HG02571 (cell line): ENCODE results near the gene BCAS3.

ENCODE experiments used
- ATAC-seq: cut with Tn5 transposase; IDR thresholded peaks from one replicate; pipeline ENCODE4 v1.9.1; 2021; ENCODE audit warnings: mild to moderate bottlenecking, moderate library complexity; ENCODE audit not compliant: unreplicated experiment

The BCAS3 gene

DNA sequence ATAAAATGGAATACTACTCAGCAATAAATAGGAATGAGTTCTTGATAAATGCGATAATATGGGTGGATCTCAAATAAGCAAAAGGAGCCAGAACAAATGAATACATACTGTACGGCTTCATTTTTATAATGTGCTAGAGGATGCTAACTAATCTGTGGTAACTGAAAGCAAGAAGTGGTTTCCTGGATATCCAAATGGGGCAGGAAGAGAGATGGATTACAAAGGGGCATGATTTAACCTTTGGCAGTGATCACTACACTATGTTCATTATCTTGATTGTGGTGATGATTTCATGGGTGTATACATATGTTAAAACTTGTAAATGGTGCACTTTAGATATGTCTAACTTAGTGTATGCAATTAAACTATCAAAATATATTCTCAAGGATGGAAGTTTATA, 499.7 kb downstream of the BCAS3 start:
- no peak for ATAC-seq

DNA sequence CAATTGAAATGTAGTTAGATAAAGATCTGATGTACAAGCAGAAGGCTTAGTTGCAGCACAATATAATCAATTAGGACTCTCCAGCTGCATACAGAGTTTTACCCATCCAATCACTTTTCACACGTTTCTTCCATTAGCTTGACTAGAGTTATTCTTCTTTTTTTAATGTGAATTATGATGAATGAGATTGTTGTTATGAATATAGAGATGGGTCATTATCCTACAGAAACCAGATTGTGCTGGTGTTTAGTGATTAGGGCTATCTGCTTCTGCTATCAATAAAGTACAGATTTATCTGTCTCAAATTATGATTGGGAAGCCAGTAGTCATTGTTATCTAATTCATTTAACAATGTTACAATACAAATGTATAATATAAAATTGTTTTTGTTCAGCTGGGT, 500.6 kb downstream of the BCAS3 start:
- ATAC-seq = no peak

DNA sequence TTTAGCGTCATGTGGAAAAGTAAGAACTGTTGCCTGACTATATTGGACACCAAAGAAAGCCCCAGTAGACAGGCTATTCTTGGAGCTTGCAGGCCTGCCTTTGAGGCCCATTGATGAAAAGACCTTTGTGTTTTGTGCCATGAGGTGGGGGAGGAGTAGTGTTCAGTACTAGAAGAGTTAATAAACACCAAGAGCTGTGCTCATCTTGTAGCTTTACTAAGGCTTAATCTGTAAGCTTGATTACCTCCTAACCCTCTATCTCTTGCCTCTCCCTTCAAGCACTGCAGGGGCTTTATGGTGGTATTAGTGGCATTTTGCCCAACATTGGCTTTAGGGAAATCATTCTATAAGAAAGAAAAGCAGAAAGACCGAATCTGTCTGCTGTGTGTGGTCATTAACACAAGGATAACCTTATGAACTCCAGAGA, 501.7 kb downstream of the BCAS3 start:
- ATAC-seq = no peak

DNA sequence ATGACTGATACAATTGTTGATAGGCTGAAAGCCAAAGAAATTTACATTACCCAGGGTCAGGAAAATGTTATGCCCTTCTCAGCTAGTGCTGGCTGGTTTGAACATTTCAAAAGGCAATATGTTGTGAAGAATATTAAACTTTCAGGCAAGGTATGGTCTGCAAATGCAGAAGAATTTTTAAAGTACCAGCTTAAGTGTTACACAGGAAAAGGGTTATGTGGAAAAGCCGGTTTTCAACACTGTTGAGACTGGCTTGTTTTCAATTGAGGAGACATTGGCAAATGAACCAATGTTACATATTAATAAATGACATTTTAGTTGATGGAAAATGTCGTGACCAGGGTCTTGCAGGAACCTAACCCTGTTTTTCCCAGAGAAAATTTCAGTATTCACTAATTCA, 506.1 kb downstream of the BCAS3 start:
- ATAC-seq = no peak

DNA sequence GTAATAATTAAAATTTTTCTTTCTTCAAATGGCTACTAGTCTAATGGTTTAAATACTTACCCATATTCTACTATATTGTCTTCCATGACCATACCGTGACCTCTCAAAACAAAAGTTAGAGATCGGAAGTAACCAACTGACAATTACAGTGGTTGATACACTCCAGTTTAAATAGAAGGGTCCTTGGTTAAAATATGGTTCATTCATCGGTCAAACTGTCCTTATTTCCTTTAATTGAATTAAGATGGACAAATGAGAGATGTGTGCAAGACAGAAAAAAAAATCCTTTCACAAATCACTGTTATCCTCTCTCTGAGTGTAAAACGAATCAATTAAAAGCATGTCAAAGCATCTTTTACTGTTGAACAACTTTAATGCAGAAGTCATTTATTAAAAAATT, 507.7 kb downstream of the BCAS3 start:
- ATAC-seq = no peak

DNA sequence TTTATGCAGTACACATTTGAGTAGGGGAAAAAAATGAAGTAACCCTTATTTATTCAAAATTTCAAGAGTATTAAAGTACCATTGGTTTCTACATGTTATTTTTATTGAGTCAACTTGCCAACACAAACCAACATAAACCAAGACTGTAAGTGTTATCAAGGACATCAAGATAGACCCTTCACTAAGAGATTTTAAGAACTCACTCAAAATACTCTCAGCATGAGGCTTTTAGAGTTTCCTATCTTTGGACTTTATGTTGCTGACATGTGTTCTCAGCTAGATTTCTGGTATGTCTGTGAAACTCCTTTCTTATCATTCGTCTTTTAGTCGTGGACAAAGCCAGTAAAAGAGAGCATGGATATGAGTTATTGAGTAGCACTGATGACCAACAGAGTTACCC, 509.4 kb downstream of the BCAS3 start:
- no peak for ATAC-seq

DNA sequence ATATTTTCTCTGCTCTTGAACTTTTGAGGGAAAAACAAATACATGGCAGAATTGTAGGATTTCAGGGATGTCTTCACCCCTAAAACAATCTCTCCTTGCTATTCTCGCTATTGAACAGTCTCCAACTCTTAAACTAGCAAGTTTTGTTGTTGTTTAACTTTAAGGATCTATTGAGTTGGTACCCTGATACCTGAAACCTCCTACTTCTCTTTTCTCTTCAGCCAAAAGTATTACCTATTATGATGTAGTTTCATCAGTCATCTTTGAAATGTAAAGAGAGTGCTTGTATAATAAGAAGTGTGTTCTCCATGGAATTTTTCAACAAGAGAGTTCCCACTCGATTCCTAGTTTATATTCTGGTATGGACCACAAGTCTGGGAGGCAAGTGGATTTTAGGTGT, 510.4 kb downstream of the BCAS3 start:
- ATAC-seq = no peak

DNA sequence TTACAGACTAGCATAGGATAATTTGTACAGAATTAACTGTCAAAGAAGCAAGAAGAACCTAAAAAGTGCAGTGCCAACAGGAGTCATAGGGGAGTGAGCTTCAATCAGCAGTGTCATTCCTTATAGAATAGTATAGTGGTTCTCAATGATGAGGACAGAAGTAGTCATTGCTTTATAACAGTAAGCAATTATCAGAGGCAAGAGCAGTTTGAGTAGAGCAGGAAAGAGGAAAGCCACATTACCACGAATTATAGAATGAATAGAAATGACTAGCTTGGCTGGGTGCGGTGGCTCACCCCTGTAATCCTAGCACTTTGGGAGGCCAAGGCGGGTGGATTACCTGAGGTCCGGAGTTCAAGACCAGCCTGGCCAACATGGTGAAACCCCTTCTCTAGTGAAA, 512.3 kb downstream of the BCAS3 start:
- ATAC-seq = no peak

DNA sequence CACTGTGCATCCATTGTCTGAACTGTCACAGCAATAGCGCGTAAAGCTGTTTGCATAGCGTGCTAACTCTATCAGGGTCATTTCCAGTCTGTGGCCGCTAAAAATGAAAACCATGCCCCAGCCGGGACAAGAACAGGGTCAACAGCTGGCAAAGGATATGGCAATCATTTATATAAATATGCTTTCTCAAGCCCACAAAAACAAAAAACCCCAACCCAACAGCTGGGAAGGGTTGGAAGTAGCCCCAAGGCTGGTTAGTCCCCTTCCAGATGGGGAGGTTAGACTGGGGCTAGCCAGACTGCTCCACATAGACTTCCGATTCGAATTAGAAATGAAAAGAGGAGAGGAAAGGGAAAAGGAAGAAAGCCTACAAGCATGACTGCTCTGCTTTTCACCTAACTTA, 518.7 kb downstream of the BCAS3 start:
- ATAC-seq = no peak

DNA sequence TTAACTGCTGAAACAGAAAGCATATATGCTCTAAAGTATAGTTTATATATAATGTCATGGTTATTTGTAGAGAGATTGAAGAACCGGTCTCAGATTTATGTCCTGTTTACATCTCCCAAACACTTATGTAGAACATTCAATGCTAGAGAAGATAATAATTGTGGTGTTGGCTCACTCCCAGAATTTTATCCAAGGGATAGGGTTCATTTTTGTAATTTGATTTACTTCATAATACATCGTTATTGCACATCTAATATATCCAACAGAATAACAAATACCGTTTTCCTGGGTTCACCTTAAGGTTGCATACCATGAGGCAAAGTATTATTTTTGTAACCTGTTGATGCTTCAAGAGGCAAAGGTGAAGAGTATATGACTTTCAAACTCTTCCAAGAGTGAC, 519.1 kb downstream of the BCAS3 start:
- ATAC-seq = no peak

DNA sequence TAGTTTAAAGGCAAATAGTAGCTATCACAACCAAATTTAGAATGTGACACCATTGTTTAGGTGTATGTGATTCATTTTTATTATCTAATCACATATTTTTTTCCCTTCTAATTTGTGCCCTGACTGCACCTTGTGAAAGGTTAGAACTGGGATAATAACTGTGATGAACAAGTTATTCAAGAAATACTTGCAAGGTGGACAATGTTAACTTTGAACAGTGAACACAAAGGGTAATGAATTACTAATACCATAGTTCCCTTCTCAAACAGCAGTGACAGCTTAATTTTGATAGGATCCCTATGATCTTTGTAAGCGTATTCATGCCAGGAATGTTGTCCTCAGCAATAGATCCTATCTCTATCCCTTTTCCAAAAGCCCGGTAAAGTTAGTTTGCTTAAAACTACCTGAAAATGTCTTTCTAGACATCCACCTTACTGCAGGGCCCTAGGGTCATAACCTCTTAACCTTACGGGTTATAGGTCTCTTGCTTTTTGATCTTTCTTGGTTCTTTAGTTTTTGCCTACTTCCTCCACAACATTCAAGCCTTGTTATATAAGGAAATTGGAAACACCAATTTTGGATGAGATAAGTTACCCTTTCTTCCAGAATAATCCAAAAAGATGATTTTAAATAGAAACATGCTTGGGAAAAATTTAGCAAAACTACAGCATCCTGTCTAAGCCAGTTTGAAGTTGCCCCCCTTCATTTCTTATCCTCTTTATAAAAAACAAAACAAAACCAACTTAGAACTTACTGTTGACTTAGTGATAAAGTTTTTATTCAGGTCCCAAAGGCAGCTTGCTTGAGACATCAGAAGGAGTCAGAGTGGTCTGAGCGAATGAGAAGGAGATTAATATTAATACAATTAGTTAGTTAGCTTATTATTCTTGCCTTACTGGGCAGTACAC, 522.0 kb downstream of the BCAS3 start:
- no peak for ATAC-seq

DNA sequence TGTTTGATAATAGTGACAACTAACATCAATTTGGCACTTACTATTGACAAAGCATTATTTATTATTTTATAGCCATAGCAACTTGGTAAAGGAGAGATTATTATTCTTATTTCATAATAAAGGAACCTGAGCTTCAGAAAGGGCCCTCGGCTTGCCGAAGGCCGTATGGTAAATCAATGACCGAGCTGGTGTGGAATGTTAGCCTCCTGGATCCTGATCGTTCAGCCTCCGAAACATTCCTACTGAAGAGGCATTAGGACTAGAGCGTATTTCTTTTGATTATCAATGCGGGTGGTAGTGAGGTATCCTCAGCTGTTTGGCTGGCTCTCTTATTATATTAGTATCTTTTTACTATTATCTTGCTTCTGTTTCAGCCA, 522.7 kb downstream of the BCAS3 start:
- no peak for ATAC-seq

DNA sequence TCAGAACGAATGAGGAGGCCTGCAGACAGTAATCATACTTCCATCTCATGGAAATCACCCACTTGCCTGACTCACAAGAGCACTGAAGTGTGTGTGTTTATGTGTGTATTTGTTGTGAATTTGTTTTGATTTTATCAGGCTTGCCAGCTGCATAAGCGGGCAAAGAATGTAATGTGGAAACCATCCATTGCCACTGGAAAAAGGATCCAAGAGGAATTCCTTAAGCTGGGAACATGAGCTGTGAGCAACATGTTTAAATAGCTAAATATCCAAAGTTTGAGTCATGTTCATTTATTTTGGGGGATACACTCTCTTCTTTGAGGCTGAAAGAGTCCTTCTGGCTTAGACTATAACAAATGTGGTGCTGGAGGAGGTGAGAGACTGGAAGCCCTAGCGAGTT, 523.6 kb downstream of the BCAS3 start:
- no peak for ATAC-seq

DNA sequence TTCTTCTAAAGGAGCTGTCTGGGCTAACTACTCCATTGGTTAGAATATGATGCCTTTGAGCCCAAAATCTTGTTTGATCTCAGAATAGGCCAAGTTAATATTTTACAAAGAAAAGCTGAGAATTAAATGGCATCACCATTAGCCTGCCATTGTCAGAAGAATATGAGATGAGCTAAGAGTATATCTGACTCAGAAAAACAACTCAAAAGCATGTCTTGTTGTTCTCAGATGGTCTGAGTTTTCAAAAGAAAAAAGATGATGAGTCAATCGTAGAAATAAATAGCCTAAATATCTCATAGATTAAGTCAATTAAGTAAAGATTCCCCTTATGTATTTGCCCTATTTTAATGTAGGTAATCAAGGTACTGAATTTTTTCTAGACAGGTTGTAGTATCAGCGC, 524.9 kb downstream of the BCAS3 start:
- ATAC-seq = no peak

DNA sequence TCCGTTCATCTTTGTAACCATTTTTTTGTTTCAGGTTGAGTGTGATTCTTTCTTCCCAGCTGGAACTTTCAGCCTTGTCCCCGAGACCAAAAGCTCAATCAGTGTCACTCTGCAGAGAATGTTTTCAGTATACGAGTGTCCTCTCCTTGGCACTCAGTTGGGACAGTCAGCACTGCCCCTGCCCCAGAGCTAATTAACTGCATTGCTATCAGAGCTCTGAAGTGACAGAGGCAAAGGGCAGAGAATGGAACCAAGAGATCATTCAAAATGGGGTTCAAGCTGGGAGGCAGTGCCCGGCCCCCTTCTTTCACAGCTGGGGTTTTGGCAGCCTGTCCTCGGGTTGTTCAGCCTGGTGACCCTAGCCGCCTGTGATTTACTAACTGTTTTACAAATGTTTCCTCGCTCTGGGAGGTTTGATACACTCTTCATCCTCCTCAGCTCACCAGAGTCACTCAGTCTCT, 526.0 kb downstream of the BCAS3 start:
- ATAC-seq = no peak

DNA sequence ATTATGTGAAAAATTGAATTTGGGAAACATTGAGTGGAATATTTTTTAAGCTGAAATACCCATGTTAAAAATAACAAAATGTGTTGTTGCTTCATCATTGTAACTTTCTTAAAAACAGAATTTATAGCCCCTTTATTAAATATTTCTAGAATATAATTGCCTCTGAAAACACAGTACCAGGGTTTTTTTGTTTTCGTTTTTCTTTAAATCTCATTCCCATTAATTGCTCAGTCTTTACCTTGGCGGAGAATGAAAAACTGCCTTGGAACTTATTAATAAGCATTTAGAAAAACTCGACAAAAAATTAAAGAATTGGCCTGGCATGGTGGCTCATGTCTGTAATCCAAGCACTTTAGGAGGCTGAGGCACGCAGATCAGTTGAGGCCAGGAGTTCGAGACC, 526.8 kb downstream of the BCAS3 start:
- no peak for ATAC-seq

DNA sequence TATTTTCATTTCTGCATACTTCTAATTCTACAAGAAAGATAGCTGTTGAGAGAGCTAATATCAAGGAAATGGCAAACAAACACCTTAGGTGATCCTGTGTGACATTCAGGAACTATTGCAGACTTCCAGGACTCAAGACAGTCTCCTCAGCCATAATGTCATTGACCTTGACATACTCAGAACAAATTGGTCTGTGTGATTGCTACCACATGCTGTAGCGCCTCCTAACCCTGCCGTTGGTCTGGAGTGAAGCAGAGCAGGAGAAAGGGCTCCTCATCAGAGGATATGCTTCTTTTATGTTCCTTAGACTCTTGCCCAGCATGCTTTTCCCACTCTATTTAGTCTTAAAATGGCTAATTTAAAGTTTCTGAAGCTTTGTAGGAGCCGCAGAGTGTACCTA, 527.8 kb downstream of the BCAS3 start:
- no peak for ATAC-seq

DNA sequence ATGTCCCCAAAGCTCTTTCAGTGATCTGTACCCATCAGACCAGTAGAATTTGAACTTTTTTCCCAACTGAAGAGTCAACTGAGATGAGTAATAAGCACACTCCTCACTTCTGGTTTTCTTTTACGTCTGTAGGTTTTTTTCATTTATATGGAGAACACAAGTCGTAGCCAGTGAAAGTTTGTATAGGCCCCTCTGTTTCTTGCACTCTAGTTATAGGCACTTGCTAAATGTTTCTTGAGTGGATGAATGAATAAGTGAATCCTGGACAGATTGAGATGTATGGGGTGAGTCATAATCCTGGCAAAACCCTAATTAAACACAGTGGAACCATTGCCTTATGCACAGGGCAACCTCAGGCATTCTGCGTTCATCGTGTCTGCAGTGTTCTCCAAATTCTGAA, 528.3 kb downstream of the BCAS3 start:
- ATAC-seq = no peak

DNA sequence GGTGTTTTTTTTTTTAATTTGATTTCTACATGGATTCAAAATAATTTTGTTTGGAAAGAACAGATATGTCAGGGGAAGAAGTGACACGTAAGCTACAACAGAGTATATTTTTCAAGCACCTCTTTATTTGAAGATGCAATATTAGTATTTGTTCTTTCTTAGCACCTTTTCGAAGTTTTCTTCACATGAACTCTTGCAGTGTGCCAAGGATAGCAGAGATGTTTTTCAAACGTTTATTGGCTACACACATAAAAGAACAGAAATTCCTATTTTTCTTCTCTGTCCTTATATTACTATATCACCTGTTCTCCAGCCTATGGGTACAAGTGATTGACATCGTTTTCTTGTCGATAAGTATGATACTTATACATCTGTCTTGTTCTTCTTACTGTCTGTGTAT, 529.3 kb downstream of the BCAS3 start:
- no peak for ATAC-seq

DNA sequence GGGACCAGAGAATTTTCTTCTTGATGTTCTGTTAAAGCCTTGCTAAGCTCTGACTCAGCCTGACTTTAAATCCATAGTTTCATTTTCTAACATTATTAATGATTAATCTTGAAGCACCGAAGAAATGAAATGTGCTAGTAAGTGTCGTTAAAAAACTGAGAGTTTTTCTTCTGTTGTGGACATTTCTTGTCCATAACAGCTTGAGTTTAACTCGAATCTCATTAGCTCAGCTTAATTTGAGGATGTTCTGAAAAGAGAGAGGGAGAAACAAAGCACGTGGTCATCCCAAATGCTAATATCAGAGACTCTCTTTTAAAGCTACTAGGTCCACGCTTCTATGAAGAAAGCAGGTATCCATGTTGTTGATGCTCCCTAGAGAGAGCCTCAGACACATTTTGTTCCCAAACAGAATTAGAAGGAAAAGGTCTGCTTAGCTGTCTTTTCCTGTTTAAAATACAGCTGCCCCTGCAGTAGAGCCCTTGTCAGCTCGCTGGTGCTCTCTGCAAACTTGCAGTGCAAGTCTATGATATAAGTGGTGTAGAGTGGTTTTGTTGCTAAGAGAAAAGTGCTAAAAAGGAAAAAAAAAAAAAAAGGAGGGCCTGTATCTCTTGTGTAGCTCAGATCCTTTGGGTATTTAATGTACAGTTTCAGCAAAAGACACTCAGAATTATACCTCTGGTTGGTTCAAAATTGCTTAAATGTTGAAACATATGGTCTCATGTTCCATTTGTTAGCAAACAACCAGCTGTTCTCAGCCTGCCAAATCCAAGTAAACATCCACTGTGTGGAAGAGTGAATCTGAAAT, 530.9 kb downstream of the BCAS3 start:
- ATAC-seq = no peak

DNA sequence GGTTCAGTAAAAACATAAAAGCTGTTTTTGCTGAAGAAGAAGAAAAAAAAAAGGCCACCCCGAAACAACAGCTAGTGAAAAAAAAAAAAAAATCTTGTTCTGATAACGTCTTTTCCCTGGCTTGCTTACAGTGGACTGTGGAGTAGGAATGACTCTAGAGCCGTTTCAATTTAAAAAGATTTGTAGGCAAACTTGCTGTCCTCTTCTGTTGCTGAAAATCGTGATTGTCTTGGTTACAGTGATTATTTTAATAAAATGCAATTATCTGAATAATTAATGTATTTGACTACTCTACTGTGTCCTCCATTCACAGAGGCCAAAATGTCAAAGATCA, 531.4 kb downstream of the BCAS3 start:
- ATAC-seq = no peak

DNA sequence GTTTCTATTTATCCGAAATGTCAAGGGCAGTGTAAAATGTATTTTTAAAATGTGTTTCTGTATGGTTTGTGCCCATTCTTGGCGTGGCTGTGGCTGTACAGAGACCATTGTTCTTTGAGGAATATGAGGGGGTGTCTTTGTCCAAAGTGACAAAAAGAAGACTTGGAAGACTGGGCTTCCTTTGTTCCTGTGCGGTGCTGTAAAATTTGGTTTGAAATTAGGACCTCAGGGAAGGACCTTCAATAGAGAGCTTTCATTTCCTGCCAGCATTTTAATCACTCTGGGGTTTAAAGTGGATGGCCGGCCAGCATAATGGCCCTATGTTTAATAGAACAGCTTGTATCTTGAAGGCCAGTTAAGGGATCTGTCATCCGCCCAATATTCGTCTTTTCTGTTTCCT, 531.9 kb downstream of the BCAS3 start:
- ATAC-seq = no peak
